Kidney (tissue), 14 donors: ENCODE results near the gene SLC39A10. TPM values are rescaled to one million over a fixed set of nuclear protein-coding genes. Genes with fewer than 3 reads are reported as not detected.

Experiments used
- DNase-seq, 5 donors: peaks; one replicate each; pipeline ENCODE4 v3.0.0-alpha.2; 2013 to 2020
- FAIRE-seq: peaks from 2 replicates; lab custom pipeline; 2012; peaks lifted over from hg19 to GRCh38; lab: Jason Lieb, UNC
- H3K27ac ChIP-seq, 2 donors: one replicate each; pipeline ENCODE4 v1.7.0; 2013; ENCODE audit warnings: low read depth in 2 of 2, low read length in 2 of 2, inconsistent platforms in 1 of 2
- H3K27me3 ChIP-seq: one replicate; pipeline ENCODE4 v1.7.1; 2013; ENCODE audit warnings: low read length, inconsistent platforms; ENCODE audit not compliant: control insufficient read depth, insufficient read depth
- H3K36me3 ChIP-seq, 3 donors: one replicate each; pipeline versions ENCODE4 v1.7.0 to v1.7.1; 2013; ENCODE audit warnings: low read length in 3 of 3, control low read depth in 1 of 3, inconsistent platforms in 1 of 3; ENCODE audit not compliant: insufficient read depth in 3 of 3, control insufficient read depth in 2 of 3
- H3K4me1 ChIP-seq, 3 donors: one replicate each; pipeline versions ENCODE4 v1.7.0 to v1.7.1; 2013; ENCODE audit warnings: low read length in 3 of 3, inconsistent platforms in 1 of 3, low read depth in 1 of 3; ENCODE audit not compliant: control insufficient read depth in 2 of 3, insufficient read depth in 2 of 3
- H3K4me3 ChIP-seq, 3 donors: one replicate each; pipeline versions ENCODE4 v1.7.0 to v1.8.1; 2013; ENCODE audit warnings: low read length in 3 of 3, control low read depth in 1 of 3, inconsistent platforms in 1 of 3
- H3K9ac ChIP-seq, 3 donors: one replicate each; pipeline versions ENCODE4 v1.7.0 to v1.7.1; 2013; ENCODE audit warnings: low read length in 3 of 3, control low read depth in 1 of 3, inconsistent platforms in 1 of 3
- H3K9me3 ChIP-seq, 3 donors: one replicate each; pipeline versions ENCODE4 v1.7.0 to v1.7.1; 2013; ENCODE audit warnings: low read length in 3 of 3, control low read depth in 1 of 3, inconsistent platforms in 1 of 3; ENCODE audit not compliant: control insufficient read depth in 2 of 3, insufficient read depth in 1 of 3
- intact Hi-C: fragments of 100-400 bp; cut with DNase I; formaldehyde crosslinking; loops from one replicate; pipeline ENCODE4 v1.11.1; 2022
- polyA plus RNA-seq: library from polyadenylated mRNA; stranded (reverse); fragments of 350-450 nt; fragmentation: Illumina TruSeq; extraction: RNeasy Lipid Tissue Mini Kit (QIAGEN cat#74804); gene quantifications from one replicate; pipeline ENCODE4 v1.2.3, GENCODE V29; 2014; ENCODE audit warnings: low read depth, low replicate concordance; ENCODE audit not compliant: insufficient read depth
- total RNA-seq: library from RNA; stranded (reverse); fragmentation: NEBNext Ultra II Directional; extraction: Animal tissue kit (Norgen Biotek cat#: 25700); gene quantifications from one replicate; pipeline ENCODE4 v1.2.1, GENCODE V29; 2021
- TF ChIP-seq, protein P1 (sequence below): IDR thresholded peaks from 3 replicates; pipeline ENCODE4 v1.5.1; 2012; ENCODE audit warnings: mild to moderate bottlenecking, moderate library complexity, borderline replicate concordance; ENCODE audit not compliant: insufficient read depth; ENCODE audit errors: extremely low read depth
- donor health status: control.
- donor health status: control.
- donor health status: control.
- donor health status: control.
- donor health status: control.
- donor health status: DM: yes; HTN: yes; CAD: no.
- donor health status: Normal renal cell carcinoma (clear cell type).

Gene SLC39A10
- total and polyA plus RNA-seq, 2 donors from 2014 or later = 5.4 to 36.7 TPM

DNA sequence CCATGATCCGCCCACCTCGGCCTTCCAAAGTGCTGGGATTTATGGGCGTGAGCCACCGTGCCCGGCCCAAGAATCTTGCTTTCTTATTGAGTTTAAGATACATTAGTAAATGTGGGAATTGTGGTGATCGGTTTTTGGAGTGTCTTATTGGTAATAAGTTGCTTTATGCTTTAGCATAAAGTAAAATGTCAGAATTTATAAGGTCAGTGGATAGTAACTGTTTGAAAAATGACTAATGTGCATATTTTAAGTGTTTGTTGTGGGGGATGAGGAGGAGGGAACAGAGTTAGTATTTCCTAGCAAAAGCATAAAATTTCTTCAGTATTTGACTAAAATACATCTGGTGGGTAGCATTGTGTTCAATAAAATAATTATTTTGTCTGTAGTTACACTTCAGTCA lies 77.4 kb downstream of the SLC39A10 start:
- Histone ChIP-seq H3K4me1 (no peaks in the 10 kb centered on the region), H3K27me3 (no peaks in the 10 kb centered on the region), H3K9ac (no peak overlapping the region), H3K36me3 (peaks cover 0 to 3% (median 0%) of the 10 kb centered on the region in 3 donors), H3K9me3 (no peaks in the 10 kb centered on the region), H3K4me3 (no peak overlapping the region), H3K27ac (no peak overlapping the region)
- FAIRE-seq (no peak), DNase-seq (no peak)
- intact Hi-C loops = no loop called here
- TF ChIP-seq, protein P1, sequence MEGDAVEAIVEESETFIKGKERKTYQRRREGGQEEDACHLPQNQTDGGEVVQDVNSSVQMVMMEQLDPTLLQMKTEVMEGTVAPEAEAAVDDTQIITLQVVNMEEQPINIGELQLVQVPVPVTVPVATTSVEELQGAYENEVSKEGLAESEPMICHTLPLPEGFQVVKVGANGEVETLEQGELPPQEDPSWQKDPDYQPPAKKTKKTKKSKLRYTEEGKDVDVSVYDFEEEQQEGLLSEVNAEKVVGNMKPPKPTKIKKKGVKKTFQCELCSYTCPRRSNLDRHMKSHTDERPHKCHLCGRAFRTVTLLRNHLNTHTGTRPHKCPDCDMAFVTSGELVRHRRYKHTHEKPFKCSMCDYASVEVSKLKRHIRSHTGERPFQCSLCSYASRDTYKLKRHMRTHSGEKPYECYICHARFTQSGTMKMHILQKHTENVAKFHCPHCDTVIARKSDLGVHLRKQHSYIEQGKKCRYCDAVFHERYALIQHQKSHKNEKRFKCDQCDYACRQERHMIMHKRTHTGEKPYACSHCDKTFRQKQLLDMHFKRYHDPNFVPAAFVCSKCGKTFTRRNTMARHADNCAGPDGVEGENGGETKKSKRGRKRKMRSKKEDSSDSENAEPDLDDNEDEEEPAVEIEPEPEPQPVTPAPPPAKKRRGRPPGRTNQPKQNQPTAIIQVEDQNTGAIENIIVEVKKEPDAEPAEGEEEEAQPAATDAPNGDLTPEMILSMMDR = no peak

- intact Hi-C loops = no loop called here
- no peaks in the 10 kb centered on the region for H3K9me3 ChIP-seq
- no peak overlapping the region for H3K4me3 ChIP-seq
- no peak for FAIRE-seq
- H3K27me3 ChIP-seq = no peaks in the 10 kb centered on the region
- no peak for DNase-seq
- no peak overlapping the region for H3K9ac ChIP-seq
- no peak overlapping the region for H3K27ac ChIP-seq
- TF ChIP-seq, protein P1 = no peak
- H3K4me1 ChIP-seq = no peaks in the 10 kb centered on the region
- peaks cover 0 to 3% (median 0%) of the 10 kb centered on the region in 3 donors for H3K36me3 ChIP-seq
Observed at GRCh38 chr2:195734931-195735330, 77.9 kb downstream of the SLC39A10 start.

DNA sequence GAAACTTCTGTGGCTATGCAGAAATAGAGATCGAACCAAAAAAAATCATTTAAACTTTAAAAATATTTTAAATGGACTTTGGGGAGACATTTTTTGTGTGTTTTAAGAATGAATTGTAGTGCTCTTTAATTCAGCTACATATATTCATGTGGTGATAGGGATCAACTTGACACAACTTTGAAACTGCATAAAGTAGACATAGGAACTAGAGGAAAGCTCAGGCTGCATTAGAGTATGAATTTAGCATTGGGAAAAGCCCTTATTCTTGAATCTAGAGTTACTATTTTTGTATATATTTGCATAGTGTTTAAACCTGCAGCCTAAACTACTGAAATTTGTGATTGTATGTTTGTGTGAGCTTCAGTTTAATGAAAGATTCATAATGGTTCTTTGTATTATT lies 78.3 kb downstream of the SLC39A10 start:
- H3K9ac ChIP-seq = no peak overlapping the region
- H3K36me3 ChIP-seq = peaks cover 0 to 3% (median 0%) of the 10 kb centered on the region in 3 donors
- no peak for FAIRE-seq
- H3K4me3 ChIP-seq = no peak overlapping the region
- H3K9me3 ChIP-seq = no peaks in the 10 kb centered on the region
- intact Hi-C loops = no loop called here
- TF ChIP-seq, protein P1 = no peak
- no peaks in the 10 kb centered on the region for H3K27me3 ChIP-seq
- no peaks in the 10 kb centered on the region for H3K4me1 ChIP-seq
- H3K27ac ChIP-seq = no peak overlapping the region
- DNase-seq = no peak
